Hematopoietic multipotent progenitor cell treated with erythropoietin and hydrocortisone succinate and interleukin-3 and kit ligand, for 17 days (in vitro differentiated cells): ENCODE results near the gene SLC6A11.

ENCODE experiments used
- DNase-seq: peaks from one replicate; pipeline ENCODE4 v3.0.0-alpha.2; 2015; ENCODE audit warnings: low spot score

The SLC6A11 gene

GRCh38 chr3:10888518-10889090 is 72.6 kb downstream of the SLC6A11 start:
- no peak for DNase-seq

GRCh38 chr3:10889206-10889960 is 73.4 kb downstream of the SLC6A11 start:
- no peak for DNase-seq

GRCh38 chr3:10890665-10891064 is 74.6 kb downstream of the SLC6A11 start:
- no peak for DNase-seq

GRCh38 chr3:10892622-10893021 is 76.6 kb downstream of the SLC6A11 start:
- DNase-seq, result no peak

- no peak for DNase-seq
Measured at GRCh38 chr3:10901296-10901945, 85.4 kb downstream of the SLC6A11 start.

- DNase-seq, result no peak
Measured at GRCh38 chr3:10907262-10907661, 91.2 kb downstream of the SLC6A11 start.

- DNase-seq, result no peak
Measured at GRCh38 chr3:10910367-10910766, 94.3 kb downstream of the SLC6A11 start.

GRCh38 chr3:10911350-10912002 is 95.4 kb downstream of the SLC6A11 start:
- no peak for DNase-seq

- DNase-seq, result no peak
Measured at GRCh38 chr3:10912786-10913185, 96.8 kb downstream of the SLC6A11 start.

- no peak for DNase-seq
Measured at GRCh38 chr3:10915376-10915775, 99.3 kb downstream of the SLC6A11 start.

GRCh38 chr3:10917176-10917575 is 101.1 kb downstream of the SLC6A11 start:
- DNase-seq, result no peak

GRCh38 chr3:10918011-10918410 is 102.0 kb downstream of the SLC6A11 start:
- no peak for DNase-seq

GRCh38 chr3:10919636-10920035 is 103.6 kb downstream of the SLC6A11 start:
- DNase-seq, result no peak

GRCh38 chr3:10925436-10926255 is 109.6 kb downstream of the SLC6A11 start:
- no peak for DNase-seq

- DNase-seq, result no peak
Measured at GRCh38 chr3:10926256-10926810, 110.3 kb downstream of the SLC6A11 start.

GRCh38 chr3:10926811-10927521 is 110.9 kb downstream of the SLC6A11 start:
- no peak for DNase-seq

- no peak for DNase-seq
Measured at GRCh38 chr3:10927551-10927950, 111.5 kb downstream of the SLC6A11 start.

- no peak for DNase-seq
Measured at GRCh38 chr3:10928407-10928960, 112.5 kb downstream of the SLC6A11 start.

- DNase-seq, result no peak
Measured at GRCh38 chr3:10928961-10929471, 113.0 kb downstream of the SLC6A11 start.

GRCh38 chr3:10929978-10930665 is 114.1 kb downstream of the SLC6A11 start:
- DNase-seq, result no peak
